Naive thymus-derived CD4-positive, alpha-beta T cell (primary cell): ENCODE measurements around the gene TBX1. TPM values are rescaled to one million over a fixed set of nuclear protein-coding genes. Genes with fewer than 3 reads are reported as not detected.

Experiments
- ATAC-seq: fragments of 150-1000 bp; cut with Tn5 transposase; 2 replicates; pipeline ENCODE4 v1.10.0; 2021; ENCODE audit warnings: mild to moderate bottlenecking, moderate library complexity
- CTCF ChIA-PET: fragments of 350-600 bp; sonication (Branson Sonifier 250); formaldehyde crosslinking; loops from one replicate; lab custom pipeline; 2021; ENCODE audit warnings: antibody characterized with exemption; lab: Charles Lee
- POLR2A ChIA-PET: fragments of 350-600 bp; sonication (Branson Sonifier 250); formaldehyde crosslinking; loops from one replicate; lab custom pipeline; 2021; ENCODE audit warnings: antibody characterized with exemption, inconsistent platforms; lab: Charles Lee
- DNase-seq, 9 donors: peaks; one replicate each; pipeline versions ENCODE4 v3.0.0 to v3.0.0-alpha.2; 2020 to 2022; ENCODE audit warnings: mixed read lengths in 1 of 9
- H3K27ac ChIP-seq: one replicate; pipeline ENCODE4 v1.7.0; 2013; ENCODE audit warnings: mild to moderate bottlenecking, low read depth, low read length, moderate library complexity
- H3K27me3 ChIP-seq, 2 donors: one replicate each; pipeline ENCODE4 v1.7.0; 2013; ENCODE audit warnings: low read length in 2 of 2, mild to moderate bottlenecking in 2 of 2, moderate library complexity in 2 of 2; ENCODE audit not compliant: control insufficient read depth in 2 of 2, insufficient read depth in 2 of 2
- H3K36me3 ChIP-seq, 3 experiments: 1 replicate in 2 of 3; 2 replicates in 1 of 3; pipeline ENCODE4 v1.7.0; 2013; ENCODE audit warnings: low read length in 3 of 3, mild to moderate bottlenecking in 3 of 3, moderate library complexity in 1 of 3; ENCODE audit not compliant: insufficient read depth in 3 of 3, control insufficient read depth in 2 of 3
- H3K4me1 ChIP-seq, 2 donors: one replicate each; pipeline ENCODE4 v1.7.0; 2013; ENCODE audit warnings: low read length in 2 of 2, mild to moderate bottlenecking in 2 of 2, moderate library complexity in 1 of 2; ENCODE audit not compliant: control insufficient read depth in 2 of 2, insufficient read depth in 2 of 2
- H3K4me3 ChIP-seq: 2 replicates; pipeline ENCODE4 v1.7.0; 2013; ENCODE audit warnings: mild to moderate bottlenecking, low read length
- H3K9me3 ChIP-seq, 3 experiments: 1 replicate in 2 of 3; 2 replicates in 1 of 3; pipeline ENCODE4 v1.7.0; 2013; ENCODE audit warnings: low read length in 3 of 3; ENCODE audit not compliant: control insufficient read depth in 2 of 3
- H3K27ac Mint-ChIP-seq, 9 donors: one replicate each; pipeline ENCODE4 v1.8.0; 2020 to 2022; ENCODE audit warnings: mixed read lengths in 9 of 9, mild to moderate bottlenecking in 8 of 9, moderate library complexity in 5 of 9, inconsistent platforms in 2 of 9
- H3K27me3 Mint-ChIP-seq, 5 donors: one replicate each; pipeline ENCODE4 v1.8.0; 2021 to 2022; ENCODE audit warnings: mixed read lengths in 5 of 5, mild to moderate bottlenecking in 1 of 5
- H3K36me3 Mint-ChIP-seq, 5 donors: one replicate each; pipeline ENCODE4 v1.8.0; 2020 to 2022; ENCODE audit warnings: mixed read lengths in 5 of 5, mild to moderate bottlenecking in 3 of 5, inconsistent platforms in 1 of 5
- H3K4me1 Mint-ChIP-seq, 7 donors: one replicate each; pipeline ENCODE4 v1.8.0; 2020 to 2022; ENCODE audit warnings: mixed read lengths in 7 of 7, mild to moderate bottlenecking in 3 of 7, inconsistent platforms in 1 of 7
- H3K4me3 Mint-ChIP-seq, 10 donors: one replicate each; pipeline ENCODE4 v1.8.0; 2020 to 2022; ENCODE audit warnings: mild to moderate bottlenecking in 10 of 10, mixed read lengths in 10 of 10, moderate library complexity in 6 of 10, inconsistent platforms in 2 of 10
- H3K9me3 Mint-ChIP-seq, 11 donors: one replicate each; pipeline ENCODE4 v1.8.0; 2020 to 2022; ENCODE audit warnings: mixed read lengths in 11 of 11, mild to moderate bottlenecking in 4 of 11, inconsistent platforms in 1 of 11, moderate library complexity in 1 of 11
- intact Hi-C, 2 donors: fragments of 100-400 bp; cut with micrococcal nuclease; formaldehyde crosslinking; loops; one replicate each; pipeline ENCODE4 v1.15.1; 2023
- polyA plus RNA-seq, 2 donors: library from polyadenylated mRNA; unstranded; fragments of 300-500 nt; fragmentation: Illumina TruSeq; gene quantifications; one replicate each; pipeline ENCODE4 v1.2.3, GENCODE V29; 2021
- total RNA-seq, 6 experiments: library from RNA in 5 of 6; stranded (reverse) in 5 of 6; gene quantifications; 1 replicate in 5 of 6; 2 replicates in 1 of 6; pipeline ENCODE4 v1.2.3 and lab custom pipeline; 2021 to 2026

Gene TBX1
- total and polyA plus RNA-seq, 7 experiments from 2014 or later, result 0.22 TPM; not detected in 6

GRCh38 chr22:19810381-19811201, 50.0 kb downstream of the TBX1 start:
- Histone ChIP-seq H3K4me3 (no peak overlapping the region), H3K9me3 (no peaks in the 10 kb centered on the region), H3K27me3 (no peaks in the 10 kb centered on the region), H3K27ac (no peak overlapping the region), H3K36me3 (peaks cover 0 to 46% (median 0%) of the 10 kb centered on the region in 3 experiments), H3K4me1 (peaks cover 0 to 13% of the 10 kb centered on the region in 2 donors)
- Mint-ChIP-seq H3K36me3 (peaks cover 0 to 17% (median 4%) of the 10 kb centered on the region in 5 donors), H3K27me3 (no peaks in the 10 kb centered on the region), H3K9me3 (no peaks in the 10 kb centered on the region), H3K27ac (peak overlapping the region in 2 of 9 donors; percentile 51 to 56), H3K4me3 (no peak overlapping the region), H3K4me1 (peaks cover 0 to 13% (median 7%) of the 10 kb centered on the region in 7 donors)
- peak in 4 of 9 donors; percentile 11 to 32 (median 22) for DNase-seq
- peak; percentile 56 for ATAC-seq
- ChIA-PET POLR2A (no interaction called here), CTCF (no interaction called here)
- intact Hi-C loops, result no loop called here

DNA sequence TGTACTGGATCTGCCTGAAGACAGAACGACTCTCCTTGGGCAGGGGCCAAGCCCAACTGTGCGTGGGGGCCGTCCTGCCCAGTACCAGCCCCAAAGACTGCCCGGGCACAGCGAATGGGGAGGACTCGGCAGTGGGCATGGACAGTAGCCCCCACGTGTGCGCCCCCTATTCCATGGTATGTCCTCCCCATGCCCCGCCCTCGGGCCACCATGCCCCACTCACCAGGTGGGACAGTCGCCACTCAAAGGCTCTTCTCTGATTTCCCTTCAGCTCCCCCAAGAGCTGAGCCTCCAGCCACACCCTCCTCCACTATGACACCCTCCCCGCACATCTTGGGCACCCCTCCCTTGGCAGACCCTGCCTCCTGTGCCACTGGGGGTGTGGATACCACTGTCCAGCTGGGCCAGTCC, 50.6 kb downstream of the TBX1 start:
- ChIA-PET CTCF (no interaction called here), POLR2A (no interaction called here)
- no peaks in the 10 kb centered on the region for H3K9me3 Mint-ChIP-seq
- H3K4me1 ChIP-seq, result peaks cover 0 to 13% of the 10 kb centered on the region in 2 donors
- peaks cover 0 to 13% (median 8%) of the 10 kb centered on the region in 7 donors for H3K4me1 Mint-ChIP-seq
- ATAC-seq (no peak), DNase-seq (peak in 1 of 9 donors; percentile 15)
- peaks cover 0 to 42% (median 0%) of the 10 kb centered on the region in 3 experiments for H3K36me3 ChIP-seq
- H3K27me3 ChIP-seq, result no peaks in the 10 kb centered on the region
- no peak overlapping the region for H3K4me3 Mint-ChIP-seq
- no peaks in the 10 kb centered on the region for H3K9me3 ChIP-seq
- no peaks in the 10 kb centered on the region for H3K27me3 Mint-ChIP-seq
- intact Hi-C loops, result no loop called here
- H3K27ac ChIP-seq, result no peak overlapping the region
- peak overlapping the region in 1 of 9 donors; percentile 56 for H3K27ac Mint-ChIP-seq
- H3K36me3 Mint-ChIP-seq, result peaks cover 0 to 13% (median 7%) of the 10 kb centered on the region in 5 donors
- no peak overlapping the region for H3K4me3 ChIP-seq

DNA sequence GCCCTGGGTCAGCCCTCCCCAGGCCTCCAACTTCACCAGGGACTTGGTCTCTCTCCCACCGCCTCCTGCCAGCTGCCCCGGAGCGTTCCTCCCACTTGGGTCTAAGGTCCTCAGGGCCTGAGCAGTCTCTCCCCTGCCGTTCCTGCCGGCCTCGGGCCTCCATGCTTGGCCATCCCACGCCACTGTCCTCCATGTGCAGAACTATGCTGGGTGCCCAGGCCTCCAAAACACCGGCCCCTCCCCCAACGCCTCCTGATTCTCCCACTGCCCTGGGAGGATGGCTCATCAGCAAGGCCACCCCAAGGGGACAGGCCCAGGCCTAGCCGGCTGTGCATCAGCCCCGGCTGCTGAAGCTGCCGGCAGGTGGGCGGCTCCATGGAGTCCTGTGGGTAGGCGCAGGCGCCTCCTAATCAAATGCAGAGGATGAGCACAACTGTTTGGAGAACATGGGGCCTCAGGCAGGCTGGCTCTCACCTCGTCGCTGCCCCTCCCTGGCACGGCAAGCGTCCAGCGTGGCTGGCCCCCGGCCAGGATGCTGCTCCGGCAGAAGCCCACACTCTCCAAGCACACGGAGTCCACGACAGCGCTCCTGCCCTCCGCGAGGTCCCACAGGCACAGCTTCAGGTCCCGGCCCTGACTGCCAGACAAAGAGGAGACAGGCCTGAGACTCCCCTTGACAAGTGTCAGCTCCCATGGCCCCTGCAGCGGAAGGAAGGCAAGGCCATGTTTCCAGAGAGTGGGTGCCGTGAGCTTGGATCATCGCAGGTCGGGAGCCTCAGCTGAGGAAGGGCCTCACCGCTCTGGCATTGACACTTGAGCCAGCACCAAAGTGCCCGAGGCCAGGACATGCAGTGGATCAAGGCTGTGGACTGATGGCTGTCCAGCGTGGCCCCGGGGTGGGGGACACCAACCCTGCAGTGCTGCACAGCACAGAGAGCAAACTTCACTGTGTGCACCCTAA, 51.5 kb downstream of the TBX1 start:
- intact Hi-C loops, result no loop called here
- ATAC-seq (no peak), DNase-seq (peak in 1 of 9 donors; percentile 16)
- ChIA-PET POLR2A (interaction anchor here (0.6 kb wide), 1 partner anchor 85 kb away, joined by 3 read pairs; no protein-coding TSS in a partner anchor), CTCF (no interaction called here)
- Histone ChIP-seq H3K36me3 (peaks cover 0 to 37% (median 0%) of the 10 kb centered on the region in 3 experiments), H3K27me3 (no peaks in the 10 kb centered on the region), H3K9me3 (no peaks in the 10 kb centered on the region), H3K4me1 (peaks cover 0 to 13% of the 10 kb centered on the region in 2 donors), H3K4me3 (no peak overlapping the region), H3K27ac (no peak overlapping the region)
- Mint-ChIP-seq H3K27ac (no peak overlapping the region), H3K9me3 (no peaks in the 10 kb centered on the region), H3K27me3 (no peaks in the 10 kb centered on the region), H3K4me3 (no peak overlapping the region), H3K36me3 (peaks cover 0 to 12% (median 11%) of the 10 kb centered on the region in 5 donors), H3K4me1 (peaks cover 0 to 17% (median 8%) of the 10 kb centered on the region in 7 donors)

DNA sequence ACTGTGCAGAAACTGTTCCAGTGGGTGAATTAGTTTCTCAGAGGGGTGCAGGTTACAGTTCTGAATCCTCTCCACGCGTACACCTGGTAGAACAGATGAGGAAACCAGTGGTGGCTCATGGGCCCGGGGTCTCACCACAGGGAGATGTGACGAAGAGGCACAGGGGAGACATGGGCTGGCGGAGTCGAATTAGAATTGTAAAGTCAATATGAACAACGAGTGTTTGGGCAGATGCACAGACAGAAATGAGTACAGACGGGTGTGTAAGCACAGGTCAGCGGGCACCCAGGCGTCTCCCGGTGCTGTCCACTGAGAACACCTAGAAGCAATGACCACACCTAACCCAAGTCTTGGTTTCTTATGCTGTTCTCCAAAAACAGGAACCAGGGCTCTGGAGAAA, 52.3 kb downstream of the TBX1 start:
- intact Hi-C loops, result no loop called here
- Mint-ChIP-seq H3K4me1 (peaks cover 0 to 17% (median 8%) of the 10 kb centered on the region in 7 donors), H3K9me3 (no peaks in the 10 kb centered on the region), H3K27me3 (no peaks in the 10 kb centered on the region), H3K36me3 (peaks cover 0 to 12% (median 11%) of the 10 kb centered on the region in 5 donors), H3K27ac (no peak overlapping the region), H3K4me3 (no peak overlapping the region)
- Histone ChIP-seq H3K36me3 (peaks cover 0 to 37% (median 0%) of the 10 kb centered on the region in 3 experiments), H3K4me3 (no peak overlapping the region), H3K27ac (no peak overlapping the region), H3K4me1 (peaks cover 0 to 13% of the 10 kb centered on the region in 2 donors), H3K27me3 (no peaks in the 10 kb centered on the region), H3K9me3 (no peaks in the 10 kb centered on the region)
- DNase-seq (no peak), ATAC-seq (no peak)
- ChIA-PET POLR2A (interaction anchor here (0.6 kb wide), 1 partner anchor 84 kb away, joined by 3 read pairs; no protein-coding TSS in a partner anchor), CTCF (no interaction called here)

DNA sequence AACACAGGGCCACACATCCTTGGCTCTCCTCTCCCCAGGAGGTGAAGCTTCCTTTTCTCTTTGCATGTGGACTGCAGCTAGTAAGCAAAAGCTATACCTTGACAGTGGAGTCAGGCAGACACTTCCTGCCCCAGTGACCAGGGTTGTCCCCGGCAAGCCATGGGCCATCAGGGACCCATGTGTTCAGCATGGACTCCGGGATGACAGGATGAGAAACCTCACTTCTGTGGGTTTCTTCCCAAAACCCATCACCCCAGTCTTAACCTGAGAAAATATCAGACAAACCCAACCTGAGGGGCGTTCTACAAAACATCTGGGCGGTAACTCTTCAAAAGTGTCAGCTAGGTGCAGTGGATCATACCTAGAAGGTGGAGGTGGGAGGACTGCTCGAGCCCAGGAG, 53.9 kb downstream of the TBX1 start:
- Mint-ChIP-seq H3K9me3 (no peaks in the 10 kb centered on the region), H3K36me3 (peaks cover 0 to 12% (median 11%) of the 10 kb centered on the region in 5 donors), H3K27me3 (no peaks in the 10 kb centered on the region), H3K27ac (no peak overlapping the region), H3K4me3 (no peak overlapping the region), H3K4me1 (peaks cover 0 to 17% (median 8%) of the 10 kb centered on the region in 7 donors)
- ATAC-seq, result no peak
- DNase-seq, result peak in 1 of 9 donors; percentile 11
- no peaks in the 10 kb centered on the region for H3K27me3 ChIP-seq
- peaks cover 0 to 33% (median 0%) of the 10 kb centered on the region in 3 experiments for H3K36me3 ChIP-seq
- no peak overlapping the region for H3K4me3 ChIP-seq
- no peak overlapping the region for H3K27ac ChIP-seq
- ChIA-PET POLR2A (no interaction called here), CTCF (no interaction called here)
- H3K4me1 ChIP-seq, result peaks cover 0 to 13% of the 10 kb centered on the region in 2 donors
- no peaks in the 10 kb centered on the region for H3K9me3 ChIP-seq
- intact Hi-C loops, result no loop called here

DNA sequence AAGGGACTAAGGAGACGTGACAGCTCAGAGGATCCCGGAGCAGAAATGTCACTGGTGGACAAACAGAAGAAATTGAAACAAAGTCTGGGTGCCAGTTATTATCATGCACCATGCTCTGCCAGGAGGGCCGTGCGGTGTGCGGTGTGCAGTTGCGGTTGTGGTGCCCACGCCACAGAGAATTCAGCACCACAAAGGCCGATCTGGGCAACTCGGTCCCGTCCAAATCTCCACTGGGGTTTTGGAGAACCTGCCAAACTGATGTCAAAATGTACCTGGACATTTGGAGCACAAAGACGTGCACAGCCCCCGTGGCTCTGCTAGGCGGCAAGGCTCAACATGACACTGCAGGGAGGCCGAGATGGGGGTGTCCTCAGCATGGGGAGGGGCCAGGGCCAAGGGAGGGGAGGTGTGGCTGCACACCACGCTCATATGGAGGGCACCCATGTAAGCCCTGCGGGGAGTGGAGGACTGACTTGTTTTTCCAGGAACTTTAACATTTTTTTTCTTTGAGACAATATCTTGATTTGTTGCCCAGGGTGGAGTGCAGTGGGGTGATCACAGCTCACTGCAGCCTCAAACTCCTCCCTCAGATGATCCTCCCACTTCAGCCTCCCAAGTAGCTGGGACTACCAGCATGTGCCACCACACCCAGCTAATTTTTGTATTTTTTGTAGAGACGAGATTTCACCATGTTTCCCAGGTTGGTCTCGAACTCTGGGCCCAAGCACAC, 54.7 kb downstream of the TBX1 start:
- Histone ChIP-seq H3K27me3 (no peaks in the 10 kb centered on the region), H3K27ac (no peak overlapping the region), H3K4me1 (peaks cover 0 to 9% of the 10 kb centered on the region in 2 donors), H3K36me3 (peaks cover 0 to 36% (median 0%) of the 10 kb centered on the region in 3 experiments), H3K4me3 (no peak overlapping the region), H3K9me3 (no peaks in the 10 kb centered on the region)
- peaks cover 0 to 17% (median 7%) of the 10 kb centered on the region in 7 donors for H3K4me1 Mint-ChIP-seq
- no peaks in the 10 kb centered on the region for H3K9me3 Mint-ChIP-seq
- CTCF ChIA-PET, result no interaction called here
- no peak overlapping the region for H3K4me3 Mint-ChIP-seq
- intact Hi-C loops, result no loop called here
- H3K27ac Mint-ChIP-seq, result peak overlapping the region in 1 of 9 donors; percentile 10
- no peak for ATAC-seq
- no peaks in the 10 kb centered on the region for H3K27me3 Mint-ChIP-seq
- peaks cover 0 to 12% (median 11%) of the 10 kb centered on the region in 5 donors for H3K36me3 Mint-ChIP-seq
- POLR2A ChIA-PET, result no interaction called here
- DNase-seq, result peak in 1 of 9 donors; percentile 17
